ENCODE data around the gene ENC1.

ENC1 gene

GRCh38 chr5:74632947-74633356 is 7.6 kb downstream of the ENC1 start:
- no peak for DNase-seq

- no peak for DNase-seq
These were observed 9.2 kb downstream of the ENC1 start for GRCh38 chr5:74631081-74631953.

GRCh38 chr5:74630453-74631066 is 10.0 kb downstream of the ENC1 start:
- no peak for DNase-seq

GRCh38 chr5:74629326-74629725 is 11.2 kb downstream of the ENC1 start:
- DNase-seq: no peak

- DNase-seq: no peak
These were observed 12.2 kb downstream of the ENC1 start for GRCh38 chr5:74628359-74628758.

- DNase-seq: no peak
These were observed 12.8 kb downstream of the ENC1 start for GRCh38 chr5:74627646-74628279.

DNA sequence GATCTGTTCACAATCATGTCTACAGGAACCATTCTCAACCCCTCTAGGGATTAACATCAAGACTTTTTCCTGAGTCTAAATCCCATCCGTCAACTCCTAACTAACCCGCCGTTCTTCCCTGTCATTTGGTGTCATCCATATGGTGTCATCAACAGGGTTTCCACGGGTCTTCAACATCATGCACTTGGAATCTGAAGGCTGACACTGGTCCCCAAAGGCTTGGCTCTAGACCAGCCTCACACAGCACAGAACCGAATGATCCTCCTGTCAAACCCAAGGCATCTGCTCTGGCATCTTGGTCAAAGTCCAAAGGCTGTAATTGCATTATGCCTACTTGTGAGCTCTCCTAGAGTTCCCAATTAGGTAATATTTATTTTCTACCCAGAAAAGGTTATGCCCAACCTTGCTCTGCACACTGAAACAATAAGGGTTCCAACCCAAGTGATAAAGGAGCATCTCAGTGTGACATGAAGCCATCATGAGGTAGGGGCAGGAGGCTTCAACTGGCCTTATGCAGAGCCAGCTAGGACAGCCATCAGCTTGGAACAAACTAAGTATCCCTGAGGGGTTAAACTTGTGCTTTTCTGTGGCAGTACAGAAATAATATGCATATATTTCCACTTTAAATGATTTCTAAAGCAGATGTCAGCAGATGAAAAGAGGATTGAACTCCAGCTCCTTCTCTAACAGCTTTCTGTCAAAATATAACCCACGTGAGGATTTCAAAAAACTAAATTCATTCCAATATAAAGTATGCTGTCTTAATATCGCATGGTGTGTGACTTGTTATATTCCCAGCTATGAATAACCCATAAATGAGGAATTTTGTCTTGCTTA is 13.9 kb downstream of the ENC1 start:
- DNase-seq: no peak

DNA sequence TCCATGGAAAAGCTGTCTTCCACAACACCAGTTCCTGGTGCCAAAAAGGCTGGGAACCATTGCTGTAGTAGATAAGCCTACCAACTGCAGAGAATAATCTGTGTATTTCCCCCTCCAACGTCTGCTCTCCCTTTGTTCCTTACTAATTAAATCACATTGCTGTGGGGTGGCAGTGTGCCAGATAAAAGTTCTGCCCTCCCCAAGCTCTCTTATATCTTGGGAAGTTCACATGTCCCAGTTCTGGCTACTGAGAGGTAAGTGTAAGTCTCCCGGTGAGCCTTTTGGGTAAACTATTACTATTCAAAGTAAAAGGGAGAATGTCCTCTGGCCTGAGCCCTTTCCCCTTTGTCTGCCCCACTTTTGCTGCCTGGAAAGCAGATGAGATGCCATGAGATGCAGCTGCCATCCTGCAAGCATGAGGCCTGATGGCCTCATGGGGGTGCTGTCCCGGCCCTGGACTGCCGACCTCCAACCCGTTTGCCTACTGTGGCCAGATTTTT is 14.7 kb downstream of the ENC1 start:
- DNase-seq: no peak

DNA sequence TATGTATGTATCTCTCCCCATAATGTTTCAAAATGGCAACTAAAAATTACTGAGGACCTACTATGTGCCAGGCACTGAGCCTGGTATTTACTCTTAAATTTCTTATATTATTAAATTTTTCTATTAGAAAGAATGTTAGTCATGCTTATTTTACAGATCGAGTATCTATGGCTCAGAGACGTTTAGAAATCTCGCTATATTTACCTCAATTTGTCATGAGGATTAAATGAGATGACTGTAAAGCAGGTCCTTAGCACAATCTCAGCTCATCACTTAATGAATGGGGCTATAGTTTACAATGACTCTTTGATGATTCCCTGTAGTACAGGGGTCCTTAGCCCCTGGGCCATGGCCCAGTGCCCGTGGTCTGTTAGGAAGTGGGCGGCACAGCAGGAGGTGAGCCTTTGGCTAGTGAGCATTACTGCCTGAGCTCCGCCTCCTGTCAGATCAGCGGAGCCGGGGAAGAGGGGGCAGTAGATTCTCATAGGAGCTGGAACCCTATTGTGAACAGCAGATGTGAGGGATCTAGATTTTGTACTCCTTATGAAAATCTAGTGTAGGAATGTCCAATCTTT is 15.5 kb downstream of the ENC1 start:
- no peak for DNase-seq

DNA sequence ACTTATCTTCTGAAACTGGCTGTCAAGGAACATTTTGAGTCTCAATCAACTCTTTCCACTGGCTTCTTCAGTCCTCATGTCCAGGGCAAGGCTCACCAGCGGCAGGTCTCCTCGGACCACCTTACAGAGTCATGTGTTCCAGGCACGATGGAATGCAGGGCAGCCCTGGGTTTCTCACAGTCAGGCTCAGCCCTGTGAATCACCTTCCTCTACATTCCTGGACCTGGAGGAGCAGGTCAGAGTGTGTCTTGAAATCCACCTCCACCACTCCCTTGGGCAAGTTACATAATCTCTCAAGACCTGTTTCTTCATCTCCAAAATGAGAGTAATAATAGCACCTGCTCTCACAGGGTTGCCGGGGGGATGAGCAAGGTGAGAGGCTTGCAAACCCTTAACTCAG is 16.0 kb downstream of the ENC1 start:
- DNase-seq: no peak

GRCh38 chr5:74623748-74624408 is 16.6 kb downstream of the ENC1 start:
- no peak for DNase-seq

GRCh38 chr5:74623006-74623611 is 17.4 kb downstream of the ENC1 start:
- peak in 1 of 58 donors; percentile 41 for DNase-seq

GRCh38 chr5:74622122-74622521 is 18.4 kb downstream of the ENC1 start:
- no peak for DNase-seq

DNA sequence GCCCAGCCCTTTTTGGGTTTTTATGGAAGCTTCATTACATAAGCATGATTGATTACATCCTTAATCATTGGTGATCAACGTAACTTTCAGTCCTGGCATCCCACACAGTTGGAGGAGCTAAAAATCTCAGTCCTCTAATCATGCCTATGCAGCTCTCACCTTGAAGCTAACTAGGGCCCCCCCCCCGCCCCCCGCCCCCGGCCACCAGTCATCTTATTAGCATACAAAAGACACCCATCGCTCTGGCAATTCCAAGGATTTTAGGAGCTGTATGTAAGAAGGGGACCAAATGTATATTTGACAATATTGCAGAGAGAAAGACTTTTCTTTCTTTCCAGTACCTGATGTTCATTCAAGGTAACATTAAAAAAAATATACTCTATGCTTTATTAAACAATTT is 19.0 kb downstream of the ENC1 start:
- no peak for DNase-seq

DNA sequence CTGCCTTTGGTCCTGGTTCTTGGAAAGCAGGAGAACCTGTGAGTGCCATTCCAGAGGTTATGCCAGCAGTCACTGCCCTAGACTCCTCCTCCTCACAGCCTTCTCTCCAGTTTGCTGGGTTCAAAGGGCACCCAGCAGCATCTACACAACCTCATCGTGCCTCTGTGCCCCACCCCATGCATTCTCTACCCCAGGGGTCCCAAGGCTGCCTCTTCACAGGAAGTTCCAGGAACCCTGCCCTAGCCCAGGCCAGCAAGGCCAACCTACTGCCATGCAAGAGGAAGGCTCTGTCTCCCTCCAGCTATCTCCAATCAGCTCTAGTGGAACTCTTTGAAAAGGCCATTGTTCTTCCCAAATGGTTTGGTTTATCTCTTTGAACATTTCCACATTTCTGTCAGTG is 21.2 kb downstream of the ENC1 start:
- no peak for DNase-seq

- DNase-seq: no peak
These were observed 22.4 kb downstream of the ENC1 start for GRCh38 chr5:74618106-74618505.

DNA sequence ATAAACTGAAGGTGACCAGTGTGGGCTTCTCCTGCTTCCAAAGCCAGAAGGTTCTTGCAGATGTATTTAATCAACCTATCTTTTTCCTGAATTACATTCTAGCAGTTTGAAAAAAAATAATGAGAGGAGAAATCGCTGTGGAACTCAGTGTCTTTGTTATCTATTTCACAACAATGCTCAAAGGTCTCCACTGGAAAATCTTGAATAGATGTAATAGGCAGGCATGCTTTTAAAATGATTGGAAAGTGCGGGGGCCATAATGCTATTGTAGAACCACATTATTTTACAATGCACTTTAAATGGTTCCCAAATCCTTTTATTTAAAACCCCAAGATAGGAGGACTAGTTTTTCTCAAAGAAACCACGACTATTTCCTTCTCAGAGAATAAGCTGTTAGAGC is 23.3 kb downstream of the ENC1 start:
- DNase-seq: no peak

DNA sequence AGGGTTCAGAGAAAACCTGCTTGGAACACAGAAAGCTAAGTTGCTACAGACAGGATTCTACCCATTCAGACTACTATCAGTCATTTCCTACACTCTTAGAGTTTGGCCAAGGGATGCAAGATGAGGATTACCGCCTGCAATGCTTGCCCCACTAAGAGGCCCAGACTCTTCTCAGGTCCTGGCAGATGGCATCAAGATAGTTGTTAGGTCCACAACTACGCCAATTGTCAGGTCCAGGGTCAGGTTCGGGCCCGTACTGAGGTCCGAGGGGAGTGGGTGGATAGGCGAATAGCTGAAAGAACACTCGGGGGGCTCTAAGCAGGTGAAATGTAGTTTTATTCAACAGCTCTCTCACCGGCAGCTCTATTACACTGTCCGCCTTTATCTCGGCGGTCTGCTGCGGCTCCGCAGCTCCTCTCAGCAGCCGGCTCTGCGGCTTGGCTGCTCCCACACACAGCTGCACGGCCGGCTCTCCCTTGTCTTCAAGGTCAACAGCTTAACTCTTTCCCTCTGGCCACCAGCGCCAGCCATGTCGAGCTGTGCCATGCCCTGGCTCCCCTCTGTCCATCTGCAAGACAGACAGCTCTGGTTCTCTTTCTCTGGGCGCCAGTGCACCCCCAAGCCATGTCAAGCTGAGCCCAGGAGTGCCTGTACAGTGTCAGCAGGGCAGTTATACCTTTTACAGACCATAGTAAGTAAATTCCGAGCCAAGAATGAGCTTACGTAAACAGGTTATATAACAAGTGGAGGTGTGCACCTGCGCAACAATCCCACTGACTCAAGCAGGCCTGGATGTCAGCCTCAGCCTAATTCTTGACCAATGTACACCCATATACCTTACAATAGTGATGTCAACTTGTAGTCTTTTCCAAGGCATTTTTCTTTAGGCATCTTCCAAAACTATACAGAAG is 24.0 kb downstream of the ENC1 start:
- DNase-seq: no peak

DNA sequence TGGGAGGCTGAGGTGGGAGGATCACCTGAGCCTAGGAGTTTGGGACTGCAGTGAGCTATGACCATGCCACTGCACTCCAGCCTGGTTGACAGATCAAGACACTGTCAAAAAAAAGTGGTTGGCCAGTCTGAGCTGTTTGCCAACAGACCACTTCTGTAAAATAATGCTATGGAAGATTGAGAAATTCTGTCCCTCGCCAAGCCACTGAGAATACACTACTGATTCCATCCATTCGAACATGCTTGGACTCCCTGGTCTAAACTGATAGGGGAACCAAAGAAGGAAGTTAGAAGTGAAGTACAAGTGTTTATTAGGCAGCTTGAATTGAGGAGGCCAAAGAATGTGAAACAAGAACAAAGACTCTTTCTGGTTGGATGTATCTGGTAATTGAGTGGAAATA is 27.2 kb downstream of the ENC1 start:
- DNase-seq: peak in 2 of 58 donors; percentile 15 to 19

Data from anterior cingulate cortex (tissue), 58 donors.